GM12878 (cell line): ENCODE measurements around the gene JMJD6. TPM values are rescaled to one million over a fixed set of nuclear protein-coding genes. Genes with fewer than 3 reads are reported as not detected.

Experiments
- ATAC-seq: fragments of 200-7000 bp; cut with Tn5 transposase; 3 replicates; pipeline ENCODE4 v1.9.1; 2020; ENCODE audit warnings: mild to moderate bottlenecking, moderate library complexity
- BruUV-seq: library from RNA; stranded (reverse); fragments of 400-500 nt; replicated peaks from 2 replicates; lab custom pipeline; 2021; lab: Mats Ljungman, UMichigan
- CTCF ChIA-PET: fragments of 300-600 bp; sonication (Branson Sonifier 250); formaldehyde crosslinking; extraction: SDS; loops from one replicate; lab custom pipeline; 2021; ENCODE audit warnings: inconsistent platforms; lab: Yijun Ruan, JAX
- POLR2A ChIA-PET: fragments of 350-600 bp; formaldehyde crosslinking; extraction: SDS; loops from one replicate; lab custom pipeline; 2021; ENCODE audit warnings: inconsistent platforms; lab: Charles Lee
- RAD21 ChIA-PET: fragments of 300-600 bp; sonication (Branson Sonifier 250); formaldehyde crosslinking; loops from one replicate; lab custom pipeline; 2023; ENCODE audit warnings: antibody characterized with exemption; ENCODE audit not compliant: unreplicated experiment; lab: Charles Lee
- SMC1A ChIA-PET: fragments of 300-600 bp; sonication (Branson Sonifier 250); formaldehyde crosslinking; loops from one replicate; lab custom pipeline; 2023; ENCODE audit not compliant: unreplicated experiment, uncharacterized antibody; lab: Charles Lee
- DNase-seq: peaks from one replicate; pipeline ENCODE4 v3.0.0-alpha.2; 2011; ENCODE audit warnings: low read depth, low spot score
- FAIRE-seq: peaks from 3 replicates; lab custom pipeline; 2011; peaks lifted over from hg19 to GRCh38; lab: Jason Lieb, UNC
- H2AFZ ChIP-seq: 2 replicates; pipeline ENCODE4 v1.6.0; 2011; ENCODE audit warnings: low read depth, low read length, control low read depth; ENCODE audit not compliant: control insufficient read depth
- H3K27ac ChIP-seq: 2 replicates; pipeline ENCODE4 v1.5.1; 2011; ENCODE audit warnings: control low read depth; ENCODE audit not compliant: control insufficient read depth, insufficient read depth
- H3K27me3 ChIP-seq, 2 experiments: replicated peaks in 1 of 2; 2 replicates each; pipeline versions ENCODE4 v1.6.0 to v1.6.1; 2011; ENCODE audit warnings: low read length in 1 of 2; ENCODE audit not compliant: control insufficient read depth in 2 of 2, insufficient read depth in 2 of 2
- H3K36me3 ChIP-seq, 2 experiments: 2 replicates each; pipeline ENCODE4 v1.5.1; 2011; ENCODE audit warnings: low read length in 1 of 2; ENCODE audit not compliant: control insufficient read depth in 2 of 2, insufficient read depth in 2 of 2
- H3K4me1 ChIP-seq: 2 replicates; pipeline ENCODE4 v1.6.1; 2011; ENCODE audit warnings: mild to moderate bottlenecking, low read length, moderate library complexity, mixed read lengths; ENCODE audit not compliant: control insufficient read depth, insufficient read depth
- H3K4me2 ChIP-seq: 2 replicates; pipeline ENCODE4 v1.6.0; 2011; ENCODE audit warnings: control low read depth; ENCODE audit not compliant: control insufficient read depth, insufficient read depth
- H3K4me3 ChIP-seq: fragments of 200-600 bp; sonication (generic); 2 replicates; pipeline ENCODE4 v1.5.1; 2016
- H3K79me2 ChIP-seq: 2 replicates; pipeline ENCODE4 v1.6.0; 2011; ENCODE audit warnings: low read length; ENCODE audit not compliant: control insufficient read depth, insufficient read depth
- H3K9ac ChIP-seq: 2 replicates; pipeline ENCODE4 v1.8.0; 2011; ENCODE audit warnings: low read length, control low read depth, mixed read lengths; ENCODE audit not compliant: control insufficient read depth, insufficient read depth
- H3K9me3 ChIP-seq: replicated peaks from 3 replicates; pipeline ENCODE4 v1.5.1; 2011; ENCODE audit warnings: mild to moderate bottlenecking, low read length; ENCODE audit not compliant: control insufficient read depth, insufficient read depth
- H4K20me1 ChIP-seq: 2 replicates; pipeline ENCODE4 v1.6.0; 2011; ENCODE audit not compliant: control insufficient read depth, insufficient read depth
- ATF7 ChIP-seq: fragments of 450-650 bp; IDR thresholded peaks from 2 replicates; pipeline ENCODE4 v1.6.1; 2016; ENCODE audit warnings: low read depth, mild to moderate bottlenecking
- CHD4 ChIP-seq: fragments of 200-600 bp; sonication (generic); IDR thresholded peaks from 2 replicates; pipeline ENCODE4 v1.6.1; 2016; ENCODE audit warnings: mild to moderate bottlenecking
- EED ChIP-seq: sonication (generic); IDR thresholded peaks from 2 replicates; pipeline ENCODE4 v1.6.1; 2016; ENCODE audit warnings: antibody characterized with exemption, low read depth
- FOXM1 ChIP-seq: IDR thresholded peaks from 2 replicates; pipeline ENCODE4 v1.6.1; 2012; ENCODE audit warnings: low read depth, mild to moderate bottlenecking, inconsistent platforms, low read length, moderate library complexity
- IKZF1 ChIP-seq: fragments of 450-650 bp; conservative IDR thresholded peaks from 2 replicates; pipeline ENCODE4 v1.6.1; 2017; ENCODE audit warnings: antibody characterized with exemption, mild to moderate bottlenecking
- IKZF2 ChIP-seq, 2 experiments: fragments of 450-650 bp; IDR thresholded peaks; 2 replicates each; pipeline ENCODE4 v1.6.1; 2017; ENCODE audit warnings: mild to moderate bottlenecking in 2 of 2, moderate library complexity in 2 of 2
- IRF4 ChIP-seq: IDR thresholded peaks from 2 replicates; pipeline ENCODE4 v1.6.1; 2011; ENCODE audit warnings: low read depth, low read length
- JUNB ChIP-seq: IDR thresholded peaks from 2 replicates; pipeline ENCODE4 v1.6.1; 2016; ENCODE audit warnings: antibody characterized with exemption, mild to moderate bottlenecking
- MTA3 ChIP-seq: IDR thresholded peaks from 2 replicates; pipeline ENCODE4 v1.6.1; 2012; ENCODE audit warnings: low read length, inconsistent platforms, borderline replicate concordance
- NBN ChIP-seq: fragments of 450-650 bp; IDR thresholded peaks from 2 replicates; pipeline ENCODE4 v1.6.1; 2016
- RUNX3 ChIP-seq: IDR thresholded peaks from 2 replicates; pipeline ENCODE4 v1.6.1; 2012; ENCODE audit warnings: low read length, inconsistent platforms
- SUZ12 ChIP-seq: fragments of 200-600 bp; sonication (generic); IDR thresholded peaks from one replicate; pipeline ENCODE4 v1.6.1; 2018; ENCODE audit warnings: antibody characterized with exemption, mild to moderate bottlenecking; ENCODE audit not compliant: unreplicated experiment
- TCF12 ChIP-seq: IDR thresholded peaks from 2 replicates; pipeline ENCODE4 v1.6.1; 2011; ENCODE audit warnings: low read depth, mild to moderate bottlenecking, low read length
- TCF3 ChIP-seq: IDR thresholded peaks from 2 replicates; pipeline ENCODE4 v1.6.1; 2012; ENCODE audit warnings: low read depth, mild to moderate bottlenecking, low read length, borderline replicate concordance; ENCODE audit not compliant: insufficient read depth
- ZNF622 ChIP-seq: fragments of 450-650 bp; IDR thresholded peaks from 2 replicates; pipeline ENCODE4 v1.6.1; 2017; ENCODE audit warnings: mild to moderate bottlenecking, inconsistent platforms
- WGBS: methylation state at CpG from one replicate; pipeline ENCODE4 v1.1.6; 2016; ENCODE audit warnings: low lambda C conversion rate; ENCODE audit not compliant: insufficient replicate concordance, insufficient coverage; ENCODE audit errors: missing lambda C conversion rate; 5-methylcytosine and 5-hydroxymethylcytosine counted together
- in situ Hi-C: fragments of 300-500 bp; cut with MboI; formaldehyde crosslinking; loops from 9 replicates; pipeline ENCODE4 v1.14.3; 2018; ENCODE audit warnings: mixed read lengths
- intact Hi-C: fragments of 100-400 bp; cut with micrococcal nuclease; formaldehyde crosslinking; loops from one replicate; pipeline ENCODE4 v1.14.2; 2022; ENCODE audit not compliant: unreplicated experiment
- polyA plus RNA-seq, 11 experiments: library from polyadenylated mRNA; depleted of rRNA in 4 of 11; unstranded in 6 of 11; stranded (reverse) in 5 of 11; fragments of >200 nt; fragmentation: Nextera tagmentation in 4 of 11; fragmentation: Illumina TruSeq in 1 of 11; extraction: Ambion mirVana in 4 of 11; extraction: Trizol in 1 of 11; gene quantifications; 1 replicate in 1 of 11; 2 replicates in 10 of 11; pipeline versions ENCODE4 v1.2.1 to v1.2.3, GENCODE V29; 2011 to 2016; ENCODE audit warnings: inconsistent platforms in 2 of 11, missing spikeins in 2 of 11, low read depth in 1 of 11
- total RNA-seq, 4 experiments: library from RNA; depleted of rRNA in 3 of 4; stranded (reverse); fragments of >200 nt in 3 of 4; fragmentation: Illumina TruSeq in 1 of 4; extraction: Trizol in 1 of 4; gene quantifications; 2 replicates each; pipeline versions ENCODE4 v1.2.1 to v1.2.3, GENCODE V29; 2013 to 2021
- TF ChIP-seq, protein P1 (sequence below): IDR thresholded peaks from 2 replicates; pipeline ENCODE4 v1.6.1; 2012; ENCODE audit warnings: low read length, inconsistent platforms

The JMJD6 gene
- total and polyA plus RNA-seq, 10 of the 15 experiments (the other 5 are each of a cell fraction or from before 2014, with no cell fraction given): 1.2 to 36.0 (median 22.2) TPM

DNA sequence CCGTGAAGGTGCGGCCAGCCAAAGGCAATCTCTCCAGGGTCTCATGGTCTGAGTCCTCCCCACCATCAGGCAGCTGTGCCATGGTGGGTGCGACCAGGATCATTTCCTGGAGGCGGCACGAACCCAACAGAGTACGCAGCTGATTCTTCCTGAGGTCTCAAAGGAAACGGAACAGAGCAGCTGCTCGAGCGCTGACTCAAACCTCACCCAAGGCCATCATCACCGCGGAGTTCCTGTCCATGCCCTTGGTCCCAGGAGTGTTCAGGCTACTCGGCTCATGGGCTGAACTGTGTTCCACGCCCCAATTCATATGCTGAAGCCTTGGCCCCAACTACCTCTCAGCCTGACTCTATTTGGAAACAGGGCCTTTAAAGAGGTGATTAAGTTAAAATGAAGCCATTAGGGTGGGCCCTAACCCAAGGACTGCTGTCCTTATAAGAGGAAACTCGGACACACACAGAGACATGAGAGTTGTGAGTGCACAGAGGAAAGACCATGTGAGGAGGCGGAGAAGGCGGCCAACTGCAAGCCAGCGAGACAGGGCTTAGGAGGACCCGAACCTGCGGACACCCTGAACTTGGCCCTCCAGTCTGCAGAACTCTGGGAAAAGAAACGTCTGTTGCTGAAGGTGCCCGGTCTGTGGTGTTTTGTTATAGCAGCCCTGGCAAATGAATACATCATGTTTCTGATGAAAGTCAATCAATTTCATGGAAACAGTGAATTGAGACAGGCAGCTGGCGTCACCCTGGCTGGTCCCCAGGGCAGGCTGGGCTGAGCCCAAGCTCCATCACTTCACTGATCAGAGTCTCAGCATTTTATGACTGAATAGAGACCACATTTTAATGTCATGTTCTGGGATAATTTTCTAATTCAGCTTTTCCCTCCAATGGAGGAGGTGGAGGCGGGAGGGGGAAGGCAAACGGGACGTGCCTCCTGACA lies 29.4 kb downstream of the JMJD6 start:
- SMC1A ChIA-PET: interaction anchor here (0.6 to 1.8 kb wide), 4 partner anchors 15 to 79 kb away, joined by 3 to 9 read pairs (median 5); no protein-coding TSS in a partner anchor
- in situ Hi-C loops (no loop called here), intact Hi-C loops (loop anchor here (10.0 kb wide), 1 partner anchor 132 kb away; a partner anchor contains a TSS)
- no peak for TF ChIP-seq SUZ12
- TF ChIP-seq TCF3: 0 out of 2 replicates have a peak, but pooled peaks have one; percentile 60
- TF ChIP-seq CHD4: no peak
- TF ChIP-seq, protein P1, sequence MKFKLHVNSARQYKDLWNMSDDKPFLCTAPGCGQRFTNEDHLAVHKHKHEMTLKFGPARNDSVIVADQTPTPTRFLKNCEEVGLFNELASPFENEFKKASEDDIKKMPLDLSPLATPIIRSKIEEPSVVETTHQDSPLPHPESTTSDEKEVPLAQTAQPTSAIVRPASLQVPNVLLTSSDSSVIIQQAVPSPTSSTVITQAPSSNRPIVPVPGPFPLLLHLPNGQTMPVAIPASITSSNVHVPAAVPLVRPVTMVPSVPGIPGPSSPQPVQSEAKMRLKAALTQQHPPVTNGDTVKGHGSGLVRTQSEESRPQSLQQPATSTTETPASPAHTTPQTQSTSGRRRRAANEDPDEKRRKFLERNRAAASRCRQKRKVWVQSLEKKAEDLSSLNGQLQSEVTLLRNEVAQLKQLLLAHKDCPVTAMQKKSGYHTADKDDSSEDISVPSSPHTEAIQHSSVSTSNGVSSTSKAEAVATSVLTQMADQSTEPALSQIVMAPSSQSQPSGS: no peak
- no peak for TF ChIP-seq MTA3
- TF ChIP-seq FOXM1: no peak
- TF ChIP-seq JUNB: peak; percentile 26; the same call in 1 of the 2 replicates
- peak; percentile 42 to 43; a peak in 2 of 4 replicates for TF ChIP-seq IKZF2 (IDR thresholded peaks at IDR 0.05)
- 0 out of 2 replicates have a peak, but pooled peaks have one; percentile 18 for TF ChIP-seq IRF4
- TF ChIP-seq TCF12: peak; percentile 85; the same call in 1 of the 2 replicates
- TF ChIP-seq RUNX3: 0 out of 2 replicates have a peak, but pooled peaks have one; percentile 9
- TF ChIP-seq ZNF622: no peak
- TF ChIP-seq IKZF1: 0 out of 2 replicates have a peak, but pooled peaks have one; percentile 29
- TF ChIP-seq EED: peak; percentile 53
- TF ChIP-seq NBN: no peak
- TF ChIP-seq ATF7: no peak
- no peak overlapping the region for H3K9ac ChIP-seq
- ATAC-seq (peak; percentile 92), FAIRE-seq (peak; percentile 78), DNase-seq (peak; percentile 40)
- CTCF ChIA-PET: interaction anchor here (1.0 to 2.4 kb wide), 5 partner anchors 15 to 174 kb away, joined by 3 to 12 read pairs (median 4); no protein-coding TSS in a partner anchor
- H3K27ac ChIP-seq: no peak overlapping the region
- H3K27me3 ChIP-seq: no peaks in the 10 kb centered on the region; a peak in 1 of 4 replicates
- BruUV-seq: no TSS peak
- peaks cover 22% of the 10 kb centered on the region for H3K4me1 ChIP-seq
- H4K20me1 ChIP-seq: no peaks in the 10 kb centered on the region
- H3K9me3 ChIP-seq: no peaks in the 10 kb centered on the region
- POLR2A ChIA-PET: interaction anchor here (0.6 to 0.8 kb wide), 2 partner anchors 138 to 580 kb away, joined by 3 read pairs; no protein-coding TSS in a partner anchor
- H3K4me2 ChIP-seq: peak overlapping the region; percentile 4; the same call in 1 of the 2 replicates
- H3K4me3 ChIP-seq: no peak overlapping the region
- WGBS: 26% methylated on average over 25 of the region's 25 CpGs
- H3K36me3 ChIP-seq: no peaks in the 10 kb centered on the region
- H3K79me2 ChIP-seq: no peaks in the 10 kb centered on the region
- RAD21 ChIA-PET: interaction anchor here (0.6 kb wide), 1 partner anchor 237 kb away, joined by 3 read pairs; no protein-coding TSS in a partner anchor
- H2AFZ ChIP-seq: peak overlapping the region; percentile 59; the same call in 1 of the 2 replicates
